A673 (cell line): ENCODE results near the gene VAMP4.

ENCODE experiments used
- CTCF ChIP-seq: fragments of 300-800, 200-600 bp; sonication (generic); conservative IDR thresholded peaks from 2 replicates; pipeline ENCODE4 v1.5.1; 2017; ENCODE audit warnings: low read depth, mild to moderate bottlenecking, antibody characterized with exemption, low read length, moderate library complexity, mixed read lengths
- EZH2 ChIP-seq: fragments of 200-600 bp; sonication (generic); IDR thresholded peaks from 2 replicates; pipeline ENCODE4 v1.6.1; 2017; ENCODE audit warnings: borderline replicate concordance, low read depth, mild to moderate bottlenecking, mixed read lengths, antibody characterized with exemption, low read length; ENCODE audit not compliant: poor library complexity, severe bottlenecking

DNA sequence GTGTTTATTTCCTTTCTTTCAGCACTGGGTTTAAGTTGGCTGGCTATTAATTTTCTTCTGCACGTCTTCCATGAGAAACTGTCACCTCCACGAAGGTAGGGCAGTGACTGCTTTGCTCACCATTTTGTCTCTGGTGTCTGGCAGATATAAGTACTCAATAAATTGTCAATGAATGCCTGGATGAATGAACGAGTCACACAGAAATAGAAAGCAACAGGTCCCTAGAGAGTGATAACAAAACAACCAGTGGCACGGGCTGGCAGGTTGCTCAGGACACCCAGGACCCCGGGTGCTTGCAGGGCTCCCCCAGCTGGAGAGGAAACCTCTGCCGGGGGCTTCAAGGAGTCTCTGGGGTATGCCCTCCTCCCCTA lies 86.1 kb downstream of the VAMP4 start:
- 0 out of 2 replicates have a peak, but pooled peaks have one; percentile 6 for TF ChIP-seq CTCF
- no peak for TF ChIP-seq EZH2
